WTC11 (cell line): ENCODE results near the gene VGLL1.

Source experiments
- ATF3 ChIP-seq: sonication (generic); formaldehyde crosslinking; conservative IDR thresholded peaks from 2 replicates; pipeline ENCODE4 v1.8.1; 2022; ENCODE audit warnings: mild to moderate bottlenecking, missing genetic modification reagents
- ATF6 ChIP-seq: sonication (generic); formaldehyde crosslinking; IDR thresholded peaks from 2 replicates; pipeline ENCODE4 v1.8.1; 2023; ENCODE audit warnings: mild to moderate bottlenecking, missing genetic modification reagents
- CTCF ChIP-seq: fragments of 200-600 bp; IDR thresholded peaks from 2 replicates; pipeline ENCODE4 v1.8.0; 2022; ENCODE audit warnings: antibody characterized with exemption
- ERG ChIP-seq: fragments of 250-450 bp; sonication (Bioruptor Pico); IDR thresholded peaks from 2 replicates; pipeline ENCODE4 v1.8.0; 2021; ENCODE audit warnings: mild to moderate bottlenecking
- ETV6 ChIP-seq: sonication (generic); formaldehyde crosslinking; IDR thresholded peaks from 2 replicates; pipeline ENCODE4 v1.8.1; 2022; ENCODE audit warnings: mild to moderate bottlenecking, missing genetic modification reagents
- FOXP4 ChIP-seq: sonication (generic); formaldehyde crosslinking; IDR thresholded peaks from 2 replicates; pipeline ENCODE4 v1.8.0; 2022; ENCODE audit warnings: mild to moderate bottlenecking, missing genetic modification reagents
- IRF1 ChIP-seq: sonication (generic); formaldehyde crosslinking; IDR thresholded peaks from 2 replicates; pipeline ENCODE4 v1.8.0; 2023; ENCODE audit warnings: missing genetic modification reagents
- NFYB ChIP-seq: sonication (generic); formaldehyde crosslinking; conservative IDR thresholded peaks from 2 replicates; pipeline ENCODE4 v1.8.0; 2022; ENCODE audit warnings: low read depth, missing genetic modification reagents
- PRDM15 ChIP-seq: sonication (generic); formaldehyde crosslinking; IDR thresholded peaks from 2 replicates; pipeline ENCODE4 v1.8.0; 2022; ENCODE audit warnings: missing genetic modification reagents
- SMAD3 ChIP-seq: sonication (generic); formaldehyde crosslinking; IDR thresholded peaks from 2 replicates; pipeline ENCODE4 v1.8.0; 2022; ENCODE audit warnings: missing genetic modification reagents, mild to moderate bottlenecking, borderline replicate concordance
- USF1 ChIP-seq: sonication (generic); formaldehyde crosslinking; IDR thresholded peaks from 2 replicates; pipeline ENCODE4 v1.8.0; 2022; ENCODE audit warnings: mild to moderate bottlenecking, missing genetic modification reagents
- USF2 ChIP-seq: sonication (generic); formaldehyde crosslinking; IDR thresholded peaks from 2 replicates; pipeline ENCODE4 v1.8.1; 2023; ENCODE audit warnings: mild to moderate bottlenecking, missing genetic modification reagents, moderate library complexity
- ZBTB21 ChIP-seq: sonication (generic); formaldehyde crosslinking; IDR thresholded peaks from 2 replicates; pipeline ENCODE4 v1.8.1; 2023; ENCODE audit warnings: mild to moderate bottlenecking, missing genetic modification reagents, borderline replicate concordance

GRCh38 chrX:136587532-136587931 lies 55.5 kb downstream of the VGLL1 start:
- TF ChIP-seq CTCF = no peak
- TF ChIP-seq USF2 (CRISPR knock-in tag) = no peak
- TF ChIP-seq FOXP4 (CRISPR knock-in tag) = no peak
- no peak for TF ChIP-seq PRDM15 (CRISPR knock-in tag)
- no peak for TF ChIP-seq IRF1
- no peak for TF ChIP-seq ZBTB21
- TF ChIP-seq ERG (CRISPR knock-in tag) = no peak
- no peak for TF ChIP-seq USF1 (CRISPR knock-in tag)
- TF ChIP-seq ETV6 = no peak
- no peak for TF ChIP-seq NFYB (CRISPR knock-in tag)
- no peak for TF ChIP-seq ATF3 (CRISPR knock-in tag)
- TF ChIP-seq SMAD3 (CRISPR knock-in tag) = no peak
- TF ChIP-seq ATF6 (CRISPR knock-in tag) = no peak
